HTERT RPE-1 (cell line): ENCODE measurements around the gene C10orf71.

Experiments
- in situ Hi-C: fragments of 300-500 bp; cut with MboI; formaldehyde crosslinking; loops from 4 replicates; pipeline ENCODE4 v1.14.3; 2020; ENCODE audit warnings: low sequenced_read_pairs

C10orf71 gene

DNA sequence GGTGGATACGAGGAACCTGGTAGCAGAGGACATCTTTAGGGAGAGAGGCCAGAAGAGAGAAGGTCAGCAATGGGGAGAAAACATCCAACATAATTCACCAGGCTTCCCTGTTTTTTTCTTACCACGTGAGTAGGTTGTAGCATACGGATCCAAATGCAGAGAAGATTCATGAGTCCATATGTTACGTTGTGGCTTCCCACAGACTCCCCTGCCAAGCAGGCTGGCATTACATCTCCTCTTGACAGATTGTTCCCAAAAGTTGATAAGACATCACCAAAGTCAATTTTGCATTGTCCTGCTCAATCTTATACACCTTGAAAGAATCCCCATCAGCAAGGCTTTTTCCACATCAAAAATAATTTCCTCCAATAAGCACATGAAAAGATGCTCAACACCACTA, 57.2 kb downstream of the C10orf71 start:
- in situ Hi-C loops, result no loop called here

DNA sequence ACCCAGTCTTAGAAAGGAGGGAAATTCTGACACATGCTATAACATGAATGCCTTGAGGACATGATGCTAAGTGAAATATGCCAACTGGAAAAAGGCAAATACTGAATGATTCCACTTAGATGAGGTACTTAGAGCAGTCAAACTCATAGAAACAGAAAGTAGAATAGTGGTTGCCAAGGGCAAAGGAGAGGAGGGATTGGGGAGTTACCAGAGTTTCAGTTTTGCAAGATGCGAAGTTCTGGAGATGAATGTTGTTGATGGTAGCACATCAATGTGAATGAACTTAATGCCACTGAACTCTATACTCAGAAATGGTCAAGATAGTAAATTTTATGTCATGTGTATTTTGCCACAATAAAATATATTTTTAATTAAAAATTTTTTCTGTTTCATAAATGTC, 58.0 kb downstream of the C10orf71 start:
- in situ Hi-C loops, result no loop called here

GRCh38 chr10:49357910-49358309, 58.9 kb downstream of the C10orf71 start:
- in situ Hi-C loops, result no loop called here

DNA sequence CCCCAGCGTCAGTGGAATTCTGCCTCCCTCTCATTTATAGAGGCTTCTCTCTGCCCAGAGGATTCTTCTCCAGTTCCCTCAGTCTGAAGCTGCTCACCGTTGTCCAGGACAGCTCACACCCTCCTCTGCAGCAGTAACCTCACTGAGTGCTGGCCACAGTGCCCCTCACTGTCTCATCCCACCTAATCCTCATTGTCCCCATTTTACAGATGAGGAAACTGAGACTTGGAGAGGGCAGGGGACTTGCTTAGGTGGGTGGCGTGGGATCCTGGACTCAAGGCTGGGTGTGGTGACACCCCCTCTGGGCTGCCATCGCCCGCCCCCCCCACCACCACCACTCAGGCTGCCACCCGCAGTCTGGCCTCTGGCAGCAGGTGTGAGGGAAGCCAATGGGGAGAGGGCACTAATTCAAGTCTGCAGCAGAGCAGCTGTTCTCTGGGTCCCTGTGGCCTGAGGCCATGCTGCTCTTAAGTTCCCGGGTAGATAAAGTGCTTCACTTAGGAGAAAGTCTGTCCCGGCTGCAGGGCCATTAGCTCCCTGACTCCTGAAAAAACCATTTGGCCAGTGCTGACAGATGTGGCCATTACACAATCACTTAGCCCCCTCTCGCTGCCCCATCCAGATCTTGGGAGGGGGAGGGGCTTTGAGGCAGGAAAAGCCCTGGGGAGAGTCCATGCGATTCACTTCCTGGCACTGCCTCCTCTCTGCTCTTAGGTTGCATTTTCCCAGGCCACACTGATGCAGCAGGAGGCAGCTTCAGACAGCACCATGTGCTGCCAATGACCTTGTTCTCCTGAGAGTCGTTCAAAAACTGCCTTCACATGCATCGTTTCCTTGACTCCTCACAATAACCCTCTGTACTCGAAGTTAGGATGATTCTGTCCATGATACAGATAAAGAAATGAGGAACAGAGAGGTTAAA, 60.6 kb downstream of the C10orf71 start:
- in situ Hi-C loops, result no loop called here

DNA sequence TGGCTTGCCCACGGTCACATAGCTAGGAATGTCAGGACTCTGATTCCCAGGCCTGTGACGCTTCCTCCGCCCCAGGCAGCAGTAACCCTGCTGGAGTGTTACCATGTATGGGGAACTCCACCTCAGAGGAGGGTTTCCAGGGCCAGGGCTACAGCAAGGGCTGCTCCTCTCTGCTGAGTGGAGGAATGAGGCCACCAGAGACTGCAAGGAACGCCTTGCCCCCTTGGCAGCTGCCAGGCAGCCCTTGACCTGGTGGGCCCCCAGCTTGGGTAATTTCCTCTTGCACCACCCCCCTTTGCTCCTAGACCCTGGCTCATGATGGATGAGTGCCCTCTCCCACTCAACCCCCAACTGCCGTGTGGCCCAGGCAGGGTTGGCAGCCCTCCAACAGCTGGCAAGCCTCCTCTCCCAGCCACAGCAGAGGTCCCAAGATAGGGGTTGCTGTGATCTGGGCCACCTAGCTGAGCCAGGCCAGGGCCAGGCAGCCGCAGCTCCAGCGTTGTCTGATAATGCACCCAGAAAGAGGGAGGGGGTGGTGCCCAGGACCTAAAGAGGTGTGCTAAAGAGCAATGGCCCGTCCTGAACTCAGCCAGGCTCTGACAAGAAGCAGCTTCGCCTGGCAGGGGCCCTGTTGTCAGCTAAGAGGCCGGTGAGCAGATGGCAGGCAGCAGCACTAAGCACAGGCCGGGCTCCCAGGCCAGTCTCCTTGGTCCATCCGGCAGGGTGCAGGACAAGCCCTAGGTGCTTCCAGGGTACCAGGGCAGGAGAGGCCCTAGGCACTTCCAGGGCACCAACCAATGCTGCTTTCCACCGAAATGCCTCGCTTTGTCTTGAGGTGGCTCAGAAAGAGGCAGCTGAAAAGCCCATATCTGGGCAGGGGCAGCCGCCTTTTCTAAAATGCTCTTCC, 61.6 kb downstream of the C10orf71 start:
- in situ Hi-C loops, result no loop called here

DNA sequence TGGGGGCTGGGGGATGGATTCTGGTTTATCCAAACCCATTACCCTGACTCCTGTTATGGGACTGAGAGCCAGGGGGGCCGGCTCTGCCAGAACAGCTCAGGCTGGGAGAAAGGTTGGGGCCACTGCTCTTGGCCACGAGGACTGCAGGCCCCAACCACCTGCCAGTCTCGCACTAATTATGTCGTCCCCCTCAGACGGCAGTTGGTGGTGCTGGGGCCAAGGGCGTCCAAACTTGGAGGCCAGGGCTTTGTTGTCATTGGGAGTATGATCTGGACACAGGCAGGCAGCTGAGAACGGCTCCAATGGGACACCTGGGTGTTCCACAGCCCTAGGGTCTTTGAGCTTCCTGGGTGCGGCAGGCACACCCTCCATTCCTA, 62.2 kb downstream of the C10orf71 start:
- in situ Hi-C loops, result no loop called here

DNA sequence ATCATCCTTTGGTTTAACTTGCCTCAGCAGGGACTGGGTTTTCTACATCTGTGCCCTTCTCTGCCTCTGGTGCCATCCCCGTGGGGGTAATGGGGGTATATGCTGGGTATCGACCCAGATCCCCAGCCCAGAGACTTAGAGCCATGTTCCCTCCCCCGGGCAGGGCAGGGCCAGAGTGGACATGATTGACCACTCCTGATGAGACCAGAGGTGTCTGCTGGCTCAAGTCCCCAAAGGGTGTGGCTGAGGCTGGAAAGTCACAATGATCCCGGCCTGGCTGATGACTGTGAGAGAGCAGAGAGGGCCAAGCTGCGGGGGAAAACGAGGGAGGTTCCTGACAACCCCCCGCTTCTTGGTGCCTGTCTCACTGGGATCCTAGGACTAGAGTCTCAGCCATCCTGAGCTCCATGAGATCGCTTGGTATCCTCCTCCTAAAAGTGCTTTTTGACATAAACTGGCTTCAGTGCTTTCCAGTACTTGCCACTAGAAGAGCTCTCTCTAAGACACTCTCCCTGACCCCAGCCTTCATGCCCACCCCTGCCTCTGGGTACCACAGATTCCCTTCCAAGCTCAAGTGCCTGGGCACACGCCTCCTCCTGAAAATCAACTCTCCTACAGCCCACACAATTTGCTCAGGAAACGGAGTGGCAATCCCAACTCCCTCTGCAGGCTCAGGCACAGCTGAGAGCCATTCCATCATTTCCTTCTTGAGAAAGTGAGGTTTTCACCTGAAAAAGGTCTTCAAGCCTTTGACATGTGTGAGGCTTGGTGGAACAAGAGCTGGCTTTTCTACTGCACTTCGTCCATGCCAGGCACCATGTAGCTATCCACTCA, 63.0 kb downstream of the C10orf71 start:
- in situ Hi-C loops, result no loop called here

DNA sequence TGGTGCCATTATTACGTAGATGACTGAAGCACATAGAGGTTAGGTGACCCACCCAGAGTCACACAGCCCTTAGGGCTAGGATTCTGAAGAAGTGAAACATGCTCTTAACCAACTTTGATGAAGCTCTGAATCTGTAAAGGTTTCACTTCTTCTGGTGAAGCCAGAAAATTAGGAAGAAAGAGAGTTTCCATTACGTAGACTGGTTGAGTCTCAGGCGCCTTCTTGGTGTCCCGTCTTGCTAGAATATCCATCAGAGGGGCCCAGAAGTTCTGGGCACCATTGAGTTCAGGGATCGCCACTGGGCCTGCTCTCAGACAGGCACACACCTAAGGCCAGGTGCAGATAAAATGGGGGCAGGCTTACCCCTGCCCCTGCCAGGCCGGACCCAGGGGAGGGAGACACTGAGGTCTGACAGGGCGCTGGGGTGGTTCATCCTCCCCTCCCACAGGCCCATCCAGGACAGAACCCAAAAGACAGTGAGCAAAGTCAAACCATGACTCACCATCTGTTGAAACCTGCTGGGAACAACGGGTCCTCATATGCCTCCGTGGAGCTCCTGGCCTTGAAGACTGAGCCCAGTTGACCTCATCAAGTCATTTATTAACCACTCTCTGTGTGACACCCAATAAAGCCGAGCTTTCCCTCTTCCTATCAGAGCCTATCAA, 63.8 kb downstream of the C10orf71 start:
- in situ Hi-C loops, result no loop called here

DNA sequence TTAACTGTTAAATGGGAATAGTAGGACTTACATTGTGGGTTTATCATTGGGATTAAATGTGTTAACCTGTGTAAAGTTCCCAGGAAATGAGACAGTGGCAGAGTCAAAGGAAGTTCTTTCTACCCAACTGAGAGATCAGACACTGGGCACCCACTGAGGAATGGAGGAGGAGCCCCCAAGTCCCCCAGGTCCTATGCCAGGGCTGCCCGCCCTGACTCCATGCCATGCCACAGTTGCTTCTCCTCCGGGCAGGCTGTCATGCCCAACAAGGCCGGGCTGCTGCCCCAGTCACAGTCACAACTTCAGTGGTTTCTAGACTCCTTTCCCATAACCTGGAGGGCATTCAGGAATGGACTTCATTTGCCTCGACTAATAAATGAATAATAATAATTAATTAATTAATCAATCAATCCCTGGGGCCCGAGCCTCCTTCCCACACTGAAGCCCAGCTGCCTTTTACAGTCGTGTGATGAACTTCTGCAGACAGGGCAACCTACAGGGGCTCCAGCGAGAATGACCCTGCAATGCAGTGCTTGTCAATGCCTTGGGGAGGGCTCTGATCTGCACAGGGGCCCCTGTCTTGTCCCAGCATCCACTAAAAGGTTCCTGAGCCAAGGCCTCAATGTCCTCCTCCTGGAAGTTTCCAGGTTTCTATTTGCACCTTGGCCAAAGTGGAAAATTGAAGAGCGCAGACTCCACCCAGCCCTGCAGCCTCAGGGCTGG, 64.5 kb downstream of the C10orf71 start:
- in situ Hi-C loops, result no loop called here

DNA sequence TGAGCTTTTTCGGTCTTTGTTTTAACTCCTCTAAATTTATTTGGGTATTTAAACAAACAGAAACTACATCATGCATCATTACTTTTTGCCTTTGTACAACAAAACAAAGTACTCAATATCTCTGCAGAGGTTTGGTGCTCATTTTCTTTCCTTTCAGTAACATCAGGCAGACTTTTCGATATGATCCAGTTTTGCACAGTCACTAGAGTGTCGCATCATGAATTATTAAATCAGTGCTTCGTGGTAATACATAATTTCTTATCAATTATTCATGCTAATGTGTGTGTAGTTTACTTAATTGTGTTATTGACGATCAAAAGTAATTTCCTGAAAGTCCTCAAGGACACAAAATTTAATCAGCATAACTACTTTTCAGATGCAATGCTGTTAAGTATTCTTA, 65.1 kb downstream of the C10orf71 start:
- in situ Hi-C loops, result no loop called here

- in situ Hi-C loops, result no loop called here
Observed at GRCh38 chr10:49364747-49365146, 65.8 kb downstream of the C10orf71 start.

DNA sequence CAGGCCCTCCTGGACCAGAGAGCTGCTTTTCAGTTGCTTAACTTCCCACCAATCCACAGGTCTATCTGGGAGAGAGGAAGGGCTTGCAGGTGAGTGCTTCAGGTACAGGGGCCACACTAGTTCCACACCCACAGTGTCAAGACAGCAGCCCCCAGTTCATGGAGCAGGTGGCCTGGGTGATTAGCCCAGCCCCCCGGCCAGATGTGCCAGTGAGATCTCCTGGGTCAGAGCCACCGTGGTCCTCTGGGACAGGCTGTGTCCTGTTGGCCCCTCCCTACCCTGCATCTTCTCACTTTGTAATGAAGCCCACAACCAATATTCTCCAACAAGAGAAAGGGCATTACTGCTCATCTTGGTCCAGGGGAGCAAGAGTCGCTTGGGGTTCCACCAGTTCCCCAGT, 66.3 kb downstream of the C10orf71 start:
- in situ Hi-C loops, result no loop called here

GRCh38 chr10:49365675-49366415, 66.9 kb downstream of the C10orf71 start:
- in situ Hi-C loops, result no loop called here

DNA sequence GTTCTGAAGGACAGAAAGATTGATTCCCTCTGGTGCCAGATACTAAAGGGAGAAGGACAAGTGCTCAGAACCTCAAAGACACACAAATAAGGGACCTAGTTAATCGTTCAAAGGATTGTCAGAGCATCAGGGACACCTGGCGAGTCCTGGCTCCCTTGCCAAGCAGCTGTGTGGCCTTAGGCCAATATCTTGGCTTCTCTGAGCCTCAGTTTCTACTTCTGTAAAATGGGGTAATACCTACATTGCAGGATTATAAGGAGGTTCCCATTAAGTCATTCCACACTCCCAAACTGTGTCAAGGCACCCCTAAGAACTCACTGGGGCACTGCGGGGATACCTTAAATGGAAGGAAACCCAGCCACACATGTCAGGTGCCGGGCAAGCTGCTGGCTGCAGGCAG, 67.5 kb downstream of the C10orf71 start:
- in situ Hi-C loops, result no loop called here

- in situ Hi-C loops, result no loop called here
Observed at GRCh38 chr10:49367600-49367999, 68.6 kb downstream of the C10orf71 start.

- in situ Hi-C loops, result no loop called here
Observed at GRCh38 chr10:49368256-49368655, 69.3 kb downstream of the C10orf71 start.

GRCh38 chr10:49369216-49370162, 70.5 kb downstream of the C10orf71 start:
- in situ Hi-C loops, result no loop called here
